Ovary (tissue), 9 donors: ENCODE results near the gene CEACAM8. TPM values are rescaled to one million over a fixed set of nuclear protein-coding genes. Genes with fewer than 3 reads are reported as not detected.

Experiments
- DNase-seq, 5 donors: peaks; one replicate each; pipeline ENCODE4 v3.0.0-alpha.2; 2019 to 2020
- H3K27ac ChIP-seq, 2 donors: fragments of 200-600 bp; one replicate each; pipeline versions ENCODE4 v1.5.1 to v1.8.0; 2019 to 2022
- H3K27me3 ChIP-seq: fragments of 200-600 bp; one replicate; pipeline ENCODE4 v1.8.0; 2022
- H3K36me3 ChIP-seq: fragments of 200-600 bp; sonication (generic); one replicate; pipeline ENCODE4 v1.5.1; 2019
- H3K4me1 ChIP-seq: one replicate; pipeline ENCODE4 v1.8.1; 2013; ENCODE audit warnings: mild to moderate bottlenecking, moderate library complexity; ENCODE audit not compliant: insufficient read depth
- H3K4me3 ChIP-seq: fragments of 200-600 bp; sonication (generic); one replicate; pipeline ENCODE4 v1.5.1; 2017
- H3K9me3 ChIP-seq, 2 donors: fragments of 200-600 bp in 1 of 2; sonication (generic) in 1 of 2; one replicate each; pipeline versions ENCODE4 v1.5.1 to v1.8.1; 2013 to 2019; ENCODE audit warnings: mild to moderate bottlenecking in 1 of 2, moderate library complexity in 1 of 2
- EP300 ChIP-seq: sonication (generic); formaldehyde crosslinking; IDR thresholded peaks from one replicate; pipeline ENCODE4 v1.6.1; 2017; ENCODE audit warnings: antibody characterized with exemption
- POLR2A ChIP-seq: fragments of 450-650 bp; IDR thresholded peaks from one replicate; pipeline ENCODE4 v1.6.1; 2017; ENCODE audit warnings: antibody characterized with exemption, mild to moderate bottlenecking, moderate library complexity
- WGBS, 3 donors: extraction: QIAGEN DNeasy Blood & Tissue Kit in 1 of 3; methylation state at CpG; one replicate each; pipeline versions ENCODE4 v1.1.5 to v1.1.7; 2013 to 2017; 5-methylcytosine and 5-hydroxymethylcytosine counted together
- intact Hi-C, 4 donors: fragments of 100-400 bp; cut with DNase I; formaldehyde crosslinking; loops; one replicate each; pipeline versions ENCODE4 v1.11.0 to v1.15.1; 2022 to 2023
- polyA plus RNA-seq, 2 donors: library from polyadenylated mRNA; stranded (reverse); fragments of 200-250 nt in 1 of 2; fragments of 350-450 nt in 1 of 2; fragmentation: Illumina TruSeq in 1 of 2; extraction: RNeasy Lipid Tissue Mini Kit (QIAGEN cat#74804) in 1 of 2; gene quantifications; one replicate each; pipeline ENCODE4 v1.2.3, GENCODE V29; 2013 to 2014
- total RNA-seq, 7 donors: library from RNA; depleted of rRNA in 2 of 7; stranded (reverse); fragments of >200 nt in 2 of 7; fragmentation: NEBNext Ultra II Directional in 3 of 7; extraction: Animal tissue kit (Norgen Biotek cat#: 25700) in 3 of 7; gene quantifications; one replicate each; pipeline versions ENCODE4 v1.1.0 to v1.2.4, GENCODE V29; 2016 to 2023
- TF ChIP-seq, protein P1 (sequence below), 3 donors: fragments of 450-650 bp in 2 of 3; fragments of 200-600 bp in 1 of 3; IDR thresholded peaks; one replicate each; pipeline versions ENCODE4 v1.5.1 to v1.8.0; 2016 to 2022; ENCODE audit warnings: antibody characterized with exemption in 3 of 3, mild to moderate bottlenecking in 1 of 3
- donor health status: DM: no; HTN: no; CAD: no; lungs with moderate emphysema.
- donor health status: DM: no; HTN: no; CAD: no.
- donor health status: Bipolar disorder and iron deficiency.
- donor health status: DM: yes; HTN: yes; CAD: no.
- donor health status: DM: no; HTN: no; CAD: no.
- donor health status: DM: yes; HTN: yes; CAD: no.

The CEACAM8 gene
- total and polyA plus RNA-seq, 9 donors: not detected

DNA sequence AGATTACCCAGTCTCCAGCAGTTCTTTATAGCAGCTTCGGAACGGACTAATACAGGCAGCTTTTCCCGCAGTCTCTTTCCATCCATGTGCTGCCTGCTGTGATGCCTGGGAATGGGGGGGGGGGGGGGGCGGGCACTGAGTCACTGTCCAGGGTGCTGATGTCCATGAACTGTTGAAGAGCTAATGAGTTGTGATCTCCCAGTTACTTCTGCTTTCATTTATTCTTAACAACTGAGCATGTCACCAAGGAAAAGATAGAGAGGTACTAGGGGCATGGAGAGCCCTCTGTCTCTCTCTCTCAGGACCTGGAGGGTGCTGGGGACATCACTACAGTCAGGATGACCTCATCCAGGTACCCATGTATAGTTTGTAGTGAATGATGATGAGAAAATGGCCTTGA is 46.2 kb downstream of the CEACAM8 start:
- no peaks in the 10 kb centered on the region for H3K9me3 ChIP-seq
- H3K4me1 ChIP-seq: no peaks in the 10 kb centered on the region
- H3K4me3 ChIP-seq: no peak overlapping the region
- intact Hi-C loops: no loop called here
- TF ChIP-seq POLR2A (no peak), EP300 (no peak)
- TF ChIP-seq, protein P1, sequence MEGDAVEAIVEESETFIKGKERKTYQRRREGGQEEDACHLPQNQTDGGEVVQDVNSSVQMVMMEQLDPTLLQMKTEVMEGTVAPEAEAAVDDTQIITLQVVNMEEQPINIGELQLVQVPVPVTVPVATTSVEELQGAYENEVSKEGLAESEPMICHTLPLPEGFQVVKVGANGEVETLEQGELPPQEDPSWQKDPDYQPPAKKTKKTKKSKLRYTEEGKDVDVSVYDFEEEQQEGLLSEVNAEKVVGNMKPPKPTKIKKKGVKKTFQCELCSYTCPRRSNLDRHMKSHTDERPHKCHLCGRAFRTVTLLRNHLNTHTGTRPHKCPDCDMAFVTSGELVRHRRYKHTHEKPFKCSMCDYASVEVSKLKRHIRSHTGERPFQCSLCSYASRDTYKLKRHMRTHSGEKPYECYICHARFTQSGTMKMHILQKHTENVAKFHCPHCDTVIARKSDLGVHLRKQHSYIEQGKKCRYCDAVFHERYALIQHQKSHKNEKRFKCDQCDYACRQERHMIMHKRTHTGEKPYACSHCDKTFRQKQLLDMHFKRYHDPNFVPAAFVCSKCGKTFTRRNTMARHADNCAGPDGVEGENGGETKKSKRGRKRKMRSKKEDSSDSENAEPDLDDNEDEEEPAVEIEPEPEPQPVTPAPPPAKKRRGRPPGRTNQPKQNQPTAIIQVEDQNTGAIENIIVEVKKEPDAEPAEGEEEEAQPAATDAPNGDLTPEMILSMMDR (IDR thresholded peaks at IDR 0.05): no peak
- no peaks in the 10 kb centered on the region for H3K27me3 ChIP-seq
- no peak overlapping the region for H3K27ac ChIP-seq
- no peaks in the 10 kb centered on the region for H3K36me3 ChIP-seq
- DNase-seq: no peak
- 63 to 65% (median 64%) methylated on average over 4 of the region's 4 CpGs for WGBS, 3 donors

GRCh38 chr19:42547929-42548328 is 46.8 kb downstream of the CEACAM8 start:
- Histone ChIP-seq H3K4me3 (no peak overlapping the region), H3K27ac (no peak overlapping the region), H3K4me1 (no peaks in the 10 kb centered on the region), H3K27me3 (no peaks in the 10 kb centered on the region), H3K9me3 (no peaks in the 10 kb centered on the region), H3K36me3 (no peaks in the 10 kb centered on the region)
- intact Hi-C loops: no loop called here
- 46 to 75% (median 62%) methylated on average over 2 of the region's 2 CpGs for WGBS, 3 donors
- DNase-seq: no peak
- no peak for TF ChIP-seq POLR2A
- TF ChIP-seq EP300: no peak
- TF ChIP-seq, protein P1 (IDR thresholded peaks at IDR 0.05): no peak

- Histone ChIP-seq H3K27ac (no peak overlapping the region), H3K36me3 (no peaks in the 10 kb centered on the region), H3K4me3 (no peak overlapping the region), H3K4me1 (no peaks in the 10 kb centered on the region), H3K27me3 (no peaks in the 10 kb centered on the region), H3K9me3 (no peaks in the 10 kb centered on the region)
- intact Hi-C loops: no loop called here
- TF ChIP-seq, protein P1 (IDR thresholded peaks at IDR 0.05): no peak
- no peak for DNase-seq
- 74 to 82% (median 81%) methylated on average over 4 of the region's 4 CpGs for WGBS, 3 donors
Measured at GRCh38 chr19:42546831-42547500, 47.8 kb downstream of the CEACAM8 start.

GRCh38 chr19:42544146-42544545 is 50.6 kb downstream of the CEACAM8 start:
- WGBS, 3 donors: 81 to 90% (median 83%) methylated on average over 4 of the region's 4 CpGs
- intact Hi-C loops: no loop called here
- TF ChIP-seq POLR2A: no peak
- no peak for TF ChIP-seq EP300
- TF ChIP-seq, protein P1 (IDR thresholded peaks at IDR 0.05): no peak

More at GRCh38 chr19:42544146-42544545, 50.6 kb downstream of the CEACAM8 start:
- Histone ChIP-seq H3K36me3 (no peaks in the 10 kb centered on the region), H3K4me3 (no peak overlapping the region), H3K9me3 (no peaks in the 10 kb centered on the region), H3K4me1 (no peaks in the 10 kb centered on the region), H3K27ac (no peak overlapping the region), H3K27me3 (no peaks in the 10 kb centered on the region)
- no peak for DNase-seq
